PFSK-1 (cell line): ENCODE results near the gene LXN.

Source experiments
- FOXP2 ChIP-seq: optimal IDR thresholded peaks from 2 replicates; pipeline ENCODE3; 2011; ENCODE audit warnings: borderline replicate concordance, control low read depth, inconsistent platforms; ENCODE audit not compliant: insufficient read depth; ENCODE audit errors: extremely low read length, extremely low read depth
- POLR2AphosphoS5 ChIP-seq: IDR thresholded peaks from 2 replicates; pipeline ENCODE4 v1.6.1; 2012; ENCODE audit warnings: low read depth, mild to moderate bottlenecking, control low read depth, low read length, moderate library complexity
- REST ChIP-seq, 2 experiments: IDR thresholded peaks; 2 replicates each; pipeline versions ENCODE4 v1.6.1 to v1.8.0; 2011 to 2012; ENCODE audit warnings: low read depth in 2 of 2, low read length in 2 of 2, control low read depth in 1 of 2, inconsistent platforms in 1 of 2, mild to moderate bottlenecking in 1 of 2, moderate library complexity in 1 of 2; ENCODE audit not compliant: insufficient read depth in 1 of 2
- SIN3A ChIP-seq: IDR thresholded peaks from 2 replicates; pipeline ENCODE4 v1.6.1; 2012; ENCODE audit warnings: mild to moderate bottlenecking, low read length, moderate library complexity, borderline replicate concordance; ENCODE audit not compliant: insufficient read depth
- TAF1 ChIP-seq: IDR thresholded peaks from 2 replicates; pipeline ENCODE4 v1.6.1; 2012; ENCODE audit warnings: low read length, control low read depth, borderline replicate concordance; ENCODE audit not compliant: insufficient read depth

The LXN gene

GRCh38 chr3:158631981-158632380, 40.5 kb downstream of the LXN start:
- TF ChIP-seq TAF1 (no peak), REST (IDR thresholded peaks at IDR 0.05; ENCODE audit: insufficient read depth in 1 of 2, low read depth in 2 of 2, low read length in 2 of 2) (no peak), POLR2AphosphoS5 (no peak), FOXP2 (no peak), SIN3A (no peak)

GRCh38 chr3:158625881-158626280, 46.6 kb downstream of the LXN start:
- TF ChIP-seq REST (IDR thresholded peaks at IDR 0.05; ENCODE audit: insufficient read depth in 1 of 2, low read depth in 2 of 2, low read length in 2 of 2) = no peak
- TF ChIP-seq SIN3A = no peak
- no peak for TF ChIP-seq FOXP2
- no peak for TF ChIP-seq POLR2AphosphoS5

- TF ChIP-seq REST (IDR thresholded peaks at IDR 0.05; ENCODE audit: insufficient read depth in 1 of 2, low read depth in 2 of 2, low read length in 2 of 2) (no peak), FOXP2 (no peak)
These were observed 54.2 kb downstream of the LXN start for GRCh38 chr3:158617982-158618875.
